ENCODE data around the gene LZTS3. TPM values are rescaled to one million over a fixed set of nuclear protein-coding genes. Genes with fewer than 3 reads are reported as not detected.

LZTS3 gene
- total and polyA plus RNA-seq, 12 donors: 3.6 to 29.9 (median 11.5) TPM

- H3K27me3 ChIP-seq: no peaks in the 10 kb centered on the region
Measured at GRCh38 chr20:3168829-3169590, 4.3 kb downstream of the LZTS3 start.

GRCh38 chr20:3168079-3168828 is 5.1 kb downstream of the LZTS3 start:
- Histone ChIP-seq H3K4me1 (replicated peaks in 1 of 2) (peaks cover 13 to 17% of the 10 kb centered on the region in 2 donors), H3K27ac (no peak overlapping the region), H3K36me3 (replicated peaks in 1 of 2) (no peaks in the 10 kb centered on the region), H3K4me3 (peak overlapping the region in 2 of 4 donors; percentile 13 to 43), H3K27me3 (no peaks in the 10 kb centered on the region), H3K9me3 (replicated peaks in 1 of 3) (no peaks in the 10 kb centered on the region)
- intact Hi-C loops (cut with DNase I): no loop called here
- no peak for TF ChIP-seq CTCF (IDR thresholded peaks at IDR 0.05)
- TF ChIP-seq POLR2A (IDR thresholded peaks at IDR 0.05): no peak
- 20 to 100% (median 27%) methylated on average over 1 to 39 of the region's 39 CpGs for WGBS, 4 donors
- DNase-seq: peak in 4 of 7 donors; percentile 40 to 57 (median 44)

More at GRCh38 chr20:3168829-3169590, 4.3 kb downstream of the LZTS3 start:
- Histone ChIP-seq H3K27ac (no peak overlapping the region), H3K4me3 (no peak overlapping the region), H3K4me1 (replicated peaks in 1 of 2) (peaks cover 13 to 17% of the 10 kb centered on the region in 2 donors), H3K36me3 (replicated peaks in 1 of 2) (no peaks in the 10 kb centered on the region), H3K9me3 (replicated peaks in 1 of 3) (no peaks in the 10 kb centered on the region)
- WGBS, 4 donors: 78 to 89% (median 82%) methylated on average over 7 of the region's 7 CpGs
- intact Hi-C loops (cut with DNase I): no loop called here
- TF ChIP-seq POLR2A (IDR thresholded peaks at IDR 0.05) (no peak), CTCF (IDR thresholded peaks at IDR 0.05) (no peak)
- DNase-seq: peak in 1 of 7 donors; percentile 18

DNA sequence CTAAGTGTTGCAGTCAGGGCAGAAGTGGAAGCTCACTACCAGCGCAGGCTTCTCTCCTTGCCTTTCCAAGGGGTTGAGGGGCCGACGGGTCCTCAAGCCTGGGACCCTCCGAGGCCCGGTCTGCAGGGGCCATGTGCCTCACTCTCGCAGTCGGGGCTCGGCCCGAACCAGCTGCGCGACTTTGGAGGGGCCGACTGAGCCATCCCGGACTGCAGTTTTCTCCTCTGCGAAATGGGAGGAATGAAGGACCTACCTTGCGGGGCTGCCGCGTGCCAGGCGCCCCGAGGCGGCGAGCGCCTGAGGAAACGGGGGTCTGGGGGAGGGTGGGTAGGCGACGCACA is 5.6 kb downstream of the LZTS3 start:
- intact Hi-C loops (cut with DNase I): no loop called here
- Histone ChIP-seq H3K27me3 (no peaks in the 10 kb centered on the region), H3K4me1 (replicated peaks in 1 of 2) (peaks cover 11 to 15% of the 10 kb centered on the region in 2 donors), H3K9me3 (replicated peaks in 1 of 3) (no peaks in the 10 kb centered on the region), H3K27ac (no peak overlapping the region), H3K36me3 (replicated peaks in 1 of 2) (no peaks in the 10 kb centered on the region), H3K4me3 (peak overlapping the region in 2 of 4 donors; percentile 13 to 43)
- TF ChIP-seq CTCF (IDR thresholded peaks at IDR 0.05) (no peak), POLR2A (IDR thresholded peaks at IDR 0.05) (no peak)
- WGBS, 4 donors: 29 to 100% (median 43%) methylated on average over 1 to 25 of the region's 25 CpGs
- peak in 1 of 7 donors; percentile 43 for DNase-seq

GRCh38 chr20:3166913-3167342 is 6.4 kb downstream of the LZTS3 start:
- TF ChIP-seq CTCF (IDR thresholded peaks at IDR 0.05): no peak
- TF ChIP-seq POLR2A (IDR thresholded peaks at IDR 0.05): no peak
- 95 to 100% (median 98%) methylated on average over 2 to 16 of the region's 16 CpGs for WGBS, 4 donors
- H3K27ac ChIP-seq: no peak overlapping the region
- H3K9me3 ChIP-seq (replicated peaks in 1 of 3): no peaks in the 10 kb centered on the region
- peak in 1 of 7 donors; percentile 47 for DNase-seq
- H3K27me3 ChIP-seq: no peaks in the 10 kb centered on the region
- H3K36me3 ChIP-seq (replicated peaks in 1 of 2): no peaks in the 10 kb centered on the region
- peaks cover 9 to 12% of the 10 kb centered on the region in 2 donors for H3K4me1 ChIP-seq (replicated peaks in 1 of 2)
- intact Hi-C loops (cut with DNase I): no loop called here
- H3K4me3 ChIP-seq: no peak overlapping the region

Measured in adrenal gland (tissue), 12 donors.